DMS53 treated with DMSO at 0.1 percent for 48 hours (cell line): ENCODE results near the gene ICAM1.

Experiments
- DNase-seq: peaks from one replicate; lab custom pipeline; 2025; ENCODE audit not compliant: unreplicated experiment; lab: John Stamatoyannopoulos, UW

The ICAM1 gene

GRCh38 chr19:10321417-10321797, 50.5 kb downstream of the ICAM1 start:
- DNase-seq, result no peak

DNA sequence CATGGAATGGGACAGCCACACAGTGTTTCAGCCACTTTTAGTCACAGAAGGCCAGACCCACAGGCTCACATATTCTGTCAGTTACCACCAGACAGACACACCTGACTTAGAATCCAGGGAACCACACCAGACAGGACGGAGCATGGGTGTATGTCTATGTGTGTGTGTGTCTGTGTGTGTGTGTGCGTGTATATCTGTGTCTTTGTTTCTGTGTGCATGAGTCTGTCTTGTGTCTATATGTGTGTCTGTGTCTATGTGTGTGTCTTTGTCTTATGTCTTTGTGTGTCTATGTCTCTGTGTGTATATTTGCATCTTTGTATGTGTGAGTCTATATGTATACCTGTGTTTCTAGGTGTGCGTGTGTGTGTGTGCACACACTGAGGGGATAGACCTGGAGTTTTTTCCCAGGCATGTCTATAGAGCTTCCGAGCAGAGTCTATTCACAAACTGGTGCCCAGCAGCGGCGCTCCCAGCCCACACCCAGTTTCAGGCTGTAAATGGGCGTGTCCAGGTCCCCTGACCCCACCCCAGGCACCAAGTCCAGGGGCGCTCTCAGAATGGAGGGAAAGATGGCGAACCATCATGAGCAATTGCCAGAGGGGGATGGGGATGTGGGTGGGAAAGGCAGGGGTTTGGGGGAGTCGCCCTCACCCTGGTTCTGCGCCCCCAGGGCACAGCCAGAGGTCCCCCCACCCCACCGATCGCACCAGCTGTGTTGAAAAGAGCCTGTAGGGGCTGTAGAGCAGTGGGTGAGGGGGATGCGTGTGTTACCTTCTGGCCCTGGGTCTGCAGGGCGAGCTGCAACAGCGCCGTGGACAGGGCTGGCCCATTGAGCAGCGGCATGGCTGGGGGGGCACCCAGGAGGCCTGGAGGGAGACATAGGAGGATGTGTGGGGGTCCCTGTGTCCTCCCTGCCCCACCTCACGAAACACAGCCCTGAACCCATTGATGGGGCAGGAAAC, 51.2 kb downstream of the ICAM1 start:
- no peak for DNase-seq

GRCh38 chr19:10325732-10326131, 54.8 kb downstream of the ICAM1 start:
- no peak for DNase-seq

DNA sequence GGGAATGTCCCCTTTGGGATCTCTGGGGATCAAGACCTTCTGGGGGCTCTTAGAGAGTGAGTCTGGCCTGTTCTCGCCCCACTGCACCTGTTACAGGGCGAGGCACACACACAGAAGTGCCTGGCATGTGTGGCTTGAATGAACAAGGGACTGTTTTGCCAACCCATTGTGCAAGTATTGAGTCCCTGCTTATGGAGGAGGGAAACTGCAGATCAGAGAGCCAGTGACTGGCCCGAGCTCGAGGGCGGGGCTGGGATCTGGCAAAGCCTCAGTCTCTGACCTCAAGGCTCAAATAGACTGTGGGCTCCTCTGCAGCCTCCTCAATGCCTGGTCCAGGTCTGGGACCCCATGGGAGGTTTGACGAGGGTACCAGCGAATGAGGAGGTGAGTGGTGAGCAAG, 56.9 kb downstream of the ICAM1 start:
- no peak for DNase-seq

GRCh38 chr19:10328558-10329429, 57.9 kb downstream of the ICAM1 start:
- no peak for DNase-seq

DNA sequence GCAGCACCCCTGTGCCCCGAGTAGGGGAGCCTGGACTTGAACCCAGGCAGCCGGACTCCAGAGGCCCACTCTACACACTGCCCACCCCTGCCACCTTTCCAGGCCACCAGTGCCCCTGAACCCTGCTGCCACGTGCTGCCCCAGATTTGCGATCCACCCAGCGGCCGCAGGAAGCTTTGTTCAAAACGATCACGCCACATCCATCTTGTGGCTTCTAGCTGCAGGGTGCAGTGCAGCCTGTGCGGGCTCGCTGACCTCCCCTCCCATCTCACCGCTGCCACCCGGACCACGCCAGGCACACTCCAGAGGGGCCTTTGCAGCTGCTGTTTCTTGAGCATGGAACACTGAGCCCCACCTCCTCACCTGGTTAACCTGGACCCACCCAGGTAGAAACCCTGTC, 58.6 kb downstream of the ICAM1 start:
- no peak for DNase-seq

- DNase-seq, result no peak
These were observed 61.4 kb downstream of the ICAM1 start for GRCh38 chr19:10332158-10332964.

GRCh38 chr19:10332965-10333757, 62.2 kb downstream of the ICAM1 start, which contains the start of gene RAVER1:
TSS of gene RAVER1 (minus strand) at chr19:10333529. CDS start at chr19:10333507, 22 bp downstream.
- DNase-seq, result peak; percentile 75

GRCh38 chr19:10333758-10334587, 63.1 kb downstream of the ICAM1 start:
- DNase-seq, result peak; percentile 41

DNA sequence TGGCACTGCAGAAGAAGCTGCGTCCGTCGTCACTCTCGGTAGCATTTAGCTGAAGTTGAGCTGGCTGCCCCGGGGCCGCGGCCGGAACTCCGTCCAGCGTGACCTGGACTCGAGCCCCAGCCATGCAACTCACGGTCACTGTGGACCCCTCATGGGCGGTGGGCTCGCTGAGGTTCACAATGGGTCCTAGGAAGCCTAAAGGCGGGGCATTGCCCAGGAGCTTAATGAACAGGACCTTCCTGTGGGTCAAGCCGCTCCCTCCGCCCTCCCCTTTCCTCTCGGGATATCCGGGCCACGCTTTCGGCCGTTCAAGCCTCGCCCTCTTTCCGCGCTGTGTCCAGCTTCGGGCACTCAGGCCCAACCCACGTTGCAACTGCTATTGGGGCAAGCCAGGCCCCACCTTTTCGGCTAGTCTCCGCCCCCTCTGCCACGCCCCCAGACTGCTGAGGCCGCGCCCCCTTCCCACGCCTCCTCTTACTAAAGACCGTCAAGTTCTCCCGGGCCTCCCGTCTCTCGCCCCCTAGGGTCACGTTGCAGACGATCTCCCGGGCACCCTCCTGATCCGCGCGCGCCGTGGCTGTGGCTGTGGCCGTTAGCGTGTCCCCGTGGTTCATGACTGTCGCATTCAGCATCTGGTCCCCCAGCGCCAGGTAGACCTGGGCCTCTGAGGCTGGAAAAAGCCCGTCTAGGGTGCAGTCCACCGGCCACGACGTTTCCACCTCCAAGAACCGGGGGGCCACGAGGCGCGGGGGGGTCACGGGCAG, 63.9 kb downstream of the ICAM1 start:
- peak; percentile 68 for DNase-seq

DNA sequence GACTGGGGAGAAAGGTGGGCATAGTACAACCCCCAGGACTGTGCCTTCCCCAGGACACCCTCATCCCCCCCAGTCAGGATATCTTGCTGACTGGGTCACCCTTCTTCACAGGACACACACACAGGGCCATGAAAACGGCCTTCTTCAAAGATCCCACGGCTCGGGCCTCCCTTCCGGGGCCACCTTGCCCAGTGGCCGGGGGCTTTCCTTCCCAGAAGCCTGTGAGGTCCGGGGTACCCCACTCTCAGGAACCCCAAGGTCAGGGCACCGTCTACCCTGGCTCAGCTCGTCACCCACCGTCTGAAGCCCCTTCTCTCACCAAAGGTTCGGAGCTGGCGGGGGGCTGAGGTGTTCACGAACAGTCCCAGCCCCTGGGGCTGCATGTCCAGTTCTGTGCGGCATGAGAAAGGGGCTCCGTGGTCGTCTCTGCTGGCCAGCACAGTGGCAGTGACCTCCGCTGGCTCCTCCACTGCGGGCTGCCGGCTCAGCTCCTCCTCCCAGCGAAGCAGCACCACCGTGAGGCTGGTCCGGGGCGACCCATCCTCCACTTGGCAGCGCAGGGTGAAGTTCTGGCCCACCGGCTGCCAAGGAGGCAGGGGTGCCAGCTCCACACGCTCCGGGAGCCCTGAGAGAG, 64.5 kb downstream of the ICAM1 start:
- no peak for DNase-seq
